AG04449 (cell line): ENCODE data around the gene OR13J1.
A peak's percentile ranks its signal among the peaks of the same experiment; 100 is the strongest.

Experiments used
- CTCF ChIA-PET: fragments of 350-600 bp; formaldehyde crosslinking; extraction: SDS; loops from one replicate; lab custom pipeline; 2021; ENCODE audit warnings: antibody characterized with exemption; lab: Yijun Ruan, JAX
- POLR2A ChIA-PET: fragments of 400-600, 350-600 bp; formaldehyde crosslinking; extraction: SDS; loops from one replicate; lab custom pipeline; 2020; ENCODE audit warnings: antibody characterized with exemption, inconsistent platforms; lab: Yijun Ruan, JAX
- DNase-seq: peaks from one replicate; pipeline ENCODE4 v3.0.0-alpha.2; 2010; ENCODE audit warnings: low read depth, low spot score
- H3K4me3 ChIP-seq: 2 replicates; pipeline ENCODE4 v1.5.1; 2011; ENCODE audit warnings: low read depth, mild to moderate bottlenecking, control low read depth, low read length
- CTCF ChIP-seq: IDR thresholded peaks from one replicate; pipeline ENCODE4 v1.5.1; 2011; ENCODE audit warnings: mild to moderate bottlenecking, moderate library complexity, low read length, control low read depth, inconsistent platforms; ENCODE audit not compliant: insufficient read depth; ENCODE audit errors: missing control alignments

Gene OR13J1

DNA sequence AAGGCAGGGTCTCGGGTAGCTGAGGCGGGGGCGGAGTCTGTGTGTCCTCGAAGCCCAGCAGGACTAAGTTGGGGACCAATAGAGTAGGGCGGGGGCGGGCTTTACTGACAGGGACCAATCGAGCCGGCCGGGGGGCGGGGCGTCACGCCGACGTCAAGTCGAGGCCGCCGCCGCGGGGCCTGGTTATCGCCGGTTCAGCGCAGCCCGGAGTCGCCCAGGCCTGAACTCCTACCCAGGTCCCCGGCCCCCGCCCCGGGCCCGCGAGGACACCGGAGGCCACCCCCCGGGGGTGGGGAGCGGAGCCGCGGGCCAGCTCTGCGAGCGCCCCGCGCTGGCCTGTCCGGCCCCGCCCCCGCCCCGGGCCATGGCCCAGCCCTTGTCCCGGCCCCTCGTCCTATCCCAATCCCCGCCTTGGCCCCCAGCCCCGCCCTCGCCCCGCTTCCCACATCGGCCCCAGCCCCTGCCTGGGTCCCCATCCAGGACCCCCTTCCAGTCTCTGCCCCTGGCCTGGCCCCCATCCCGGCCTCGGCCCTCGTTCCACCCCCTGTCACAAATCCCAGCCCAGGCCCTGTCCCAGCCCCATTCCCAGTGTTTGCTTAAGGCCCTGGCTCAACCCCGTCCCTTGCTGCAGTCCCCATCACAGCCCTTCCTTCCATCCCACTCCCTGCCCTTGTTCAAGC, 41.0 kb downstream of the OR13J1 start, which contains the start of gene TMEM8B:
Gene TMEM8B (plus strand): TSS at position 145 of the 680 bp plus-strand sequence. CDS start 220 bp downstream, at position 365.
- no peak for DNase-seq
- H3K4me3 ChIP-seq: peak within 1 kb of the TSS; percentile 69
- no peak for TF ChIP-seq CTCF
- POLR2A ChIA-PET: no interaction called here
- CTCF ChIA-PET: interaction anchor here (1.1 to 8.0 kb wide), 5 partner anchors 9 to 53 kb away, joined by 6 to 163 read pairs (median 90); partner anchors contain the start of genes NPR2 and SPAG8

DNA sequence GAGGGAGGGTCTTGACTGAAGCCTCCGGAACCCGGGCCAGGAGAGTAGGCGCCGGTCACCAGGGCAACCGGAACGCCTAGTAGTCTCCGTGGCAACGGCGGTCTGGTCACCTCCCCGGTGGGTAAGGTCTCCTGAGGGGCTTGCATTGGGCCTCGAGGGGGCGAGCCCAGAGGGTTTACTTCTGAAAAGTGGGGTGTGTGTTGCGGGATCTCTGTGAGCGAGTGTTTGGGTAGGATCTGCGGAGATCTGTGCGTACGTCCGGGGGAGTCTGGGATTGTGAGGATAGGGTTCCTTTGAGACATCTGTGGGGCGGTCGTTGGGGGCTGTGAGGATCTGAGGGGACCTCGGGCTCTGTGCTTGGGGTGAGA, 41.5 kb downstream of the OR13J1 start, which contains the start of gene FAM221B:
Gene FAM221B (minus strand): TSS at position 17 of the 368 bp plus-strand sequence. CDS start 2,571 bp downstream, outside the sequence.
- no peak for DNase-seq
- ChIA-PET POLR2A (no interaction called here), CTCF (interaction anchor here (1.1 to 8.0 kb wide), 6 partner anchors 9 to 117 kb away, joined by 6 to 163 read pairs (median 63); partner anchors contain the start of genes NPR2 and SPAG8)

DNA sequence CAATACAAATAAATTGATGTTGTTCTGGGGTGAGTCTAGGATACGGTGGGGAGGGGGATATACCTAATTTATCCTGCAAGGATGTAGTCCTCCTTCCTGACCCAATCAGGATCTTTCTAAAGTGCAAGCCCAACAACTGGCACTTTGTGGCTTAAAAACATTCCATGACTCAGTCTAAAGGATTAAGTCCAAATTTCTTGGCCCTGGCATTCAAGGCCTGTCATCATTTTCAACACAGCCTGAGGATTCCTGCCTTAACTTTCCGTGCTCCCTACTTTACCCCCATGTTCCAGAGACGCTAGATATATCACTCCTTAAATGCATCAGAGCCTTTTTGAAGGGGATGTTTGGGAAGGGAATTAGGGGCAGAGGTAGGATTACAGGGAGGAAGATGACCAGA, 42.7 kb downstream of the OR13J1 start:
- CTCF ChIA-PET: interaction anchor here (2.1 to 8.0 kb wide), 11 partner anchors 11 to 118 kb away, joined by 9 to 163 read pairs (median 36); partner anchors contain the start of genes HINT2, HRCT1, NPR2 and SPAAR
- POLR2A ChIA-PET: no interaction called here
- TF ChIP-seq CTCF: no peak
- no peak for DNase-seq
- no peak overlapping the region for H3K4me3 ChIP-seq

More for the DNA sequence above, 41.5 kb downstream of the OR13J1 start, which contains the start of gene FAM221B:
- H3K4me3 ChIP-seq: peak within 1 kb of the TSS; percentile 69
- no peak for TF ChIP-seq CTCF

DNA sequence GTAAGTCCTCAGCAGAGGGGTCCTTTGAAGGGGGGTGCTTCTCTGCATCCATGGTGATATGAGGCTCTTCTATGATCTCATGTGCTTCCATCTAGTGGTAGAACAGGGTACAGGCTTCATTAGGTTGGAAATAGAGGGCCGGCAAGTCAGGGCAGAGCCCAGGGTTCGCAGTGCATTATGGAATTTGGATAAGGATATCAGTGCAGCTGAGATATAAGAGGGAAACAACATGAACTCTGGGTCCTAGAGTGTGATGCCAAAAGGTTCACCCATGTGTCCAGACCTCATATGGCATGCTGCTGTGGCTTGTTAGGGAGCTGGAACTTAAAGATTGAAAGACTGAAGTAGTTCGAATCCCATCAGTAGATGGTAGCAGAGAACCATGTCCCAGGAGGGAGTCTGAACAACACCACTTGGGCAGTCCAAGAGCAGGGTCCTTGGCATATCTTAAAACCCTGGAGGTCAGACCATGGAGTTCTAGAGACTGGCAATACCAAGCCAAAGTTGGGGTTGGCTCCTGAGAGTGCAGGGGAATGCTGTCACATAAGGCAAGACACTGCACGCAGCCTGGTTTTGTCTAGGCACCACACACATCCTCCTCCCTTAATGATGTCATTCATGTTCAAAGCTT, 44.0 kb downstream of the OR13J1 start:
- H3K4me3 ChIP-seq: no peak overlapping the region
- ChIA-PET POLR2A (interaction anchor here (0.5 to 0.6 kb wide), 2 partner anchors 36 to 337 kb away, joined by 3 to 4 read pairs; no protein-coding TSS in a partner anchor), CTCF (interaction anchor here (0.8 to 8.0 kb wide), 52 partner anchors 10 to 275 kb away, joined by 3 to 163 read pairs (median 5); partner anchors contain the start of genes HINT2, HRCT1, MSMP and NPR2)
- TF ChIP-seq CTCF: peak; percentile 69
- no peak for DNase-seq

- CTCF ChIA-PET: interaction anchor here (0.7 to 8.0 kb wide), 7 partner anchors 10 to 88 kb away, joined by 3 to 163 read pairs (median 7); partner anchors contain the start of genes HINT2, NPR2 and SPAG8
Measured at GRCh38 chr9:35822926-35823325, 47.3 kb downstream of the OR13J1 start.

More at GRCh38 chr9:35822926-35823325, 47.3 kb downstream of the OR13J1 start:
- H3K4me3 ChIP-seq: no peak overlapping the region
- POLR2A ChIA-PET: no interaction called here
- no peak for TF ChIP-seq CTCF
- no peak for DNase-seq
